Measurements from ENCODE around the gene GOLGA6L7. TPM values are rescaled to one million over a fixed set of nuclear protein-coding genes. Genes with fewer than 3 reads are reported as not detected.

The GOLGA6L7 gene
- total and polyA plus RNA-seq, 2 experiments from 2014 or later: not detected

DNA sequence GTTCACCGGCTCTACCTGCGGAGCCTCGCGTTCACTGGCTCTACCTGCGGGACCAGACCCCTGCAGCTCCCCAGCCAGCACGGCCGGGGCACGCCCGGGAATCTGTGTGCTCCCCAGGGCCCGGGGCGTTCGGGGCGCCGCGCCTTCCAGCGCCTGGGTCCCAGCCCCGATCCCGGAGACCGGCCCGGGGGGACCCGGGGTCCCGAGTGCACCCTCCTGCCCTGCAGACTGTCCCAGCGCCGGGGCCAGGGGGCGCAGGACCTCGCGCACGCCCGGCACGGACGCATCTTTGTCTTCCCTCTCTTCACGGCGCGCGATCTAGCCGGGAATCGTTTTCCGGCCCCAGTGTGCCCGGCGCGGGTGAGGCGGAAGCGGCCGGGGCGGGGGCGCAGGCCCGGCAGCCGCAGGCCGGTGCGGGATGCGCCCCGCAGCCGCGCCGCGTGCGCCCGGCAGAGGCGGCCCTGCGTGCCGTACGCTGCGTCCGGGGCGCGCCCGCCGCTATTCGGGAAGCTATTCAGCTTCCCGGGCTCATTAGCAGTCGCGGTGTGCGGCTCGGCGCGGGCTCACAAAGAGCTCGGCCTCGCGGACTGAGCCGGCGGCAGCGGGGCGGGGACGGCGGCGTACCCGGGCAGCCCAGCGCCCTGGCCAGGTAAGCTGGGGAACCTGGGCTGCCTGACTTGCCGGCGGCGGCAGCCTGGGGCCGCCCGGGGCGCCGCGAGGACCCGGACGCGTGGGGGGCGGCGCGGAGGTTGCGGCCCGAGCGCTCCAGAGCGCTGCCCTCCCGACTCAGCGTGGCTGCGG, 37.4 kb upstream of the GOLGA6L7 start, which contains the start of gene APBA2:
TSS of gene APBA2 (plus strand) at position 345 of the 801 bp plus-strand sequence. CDS start 167,911 bp downstream, outside the sequence.
- WGBS, 2 experiments (ENCODE audit: low coverage in 1 of 2, low lambda C conversion rate in 2 of 2, missing lambda C conversion rate in 2 of 2): 5 to 6% methylated on average over 52 to 89 of the region's 109 CpGs
- Histone ChIP-seq H2AFZ (peak within 1 kb of the TSS; percentile 62; the same call in 1 of the 2 replicates), H3K4me3 (peak within 1 kb of the TSS; percentile 52), H3F3A (ENCODE audit: insufficient read depth) (no peaks in the 10 kb centered on the region), H3K27ac (no peak within 1 kb of the TSS), H3K27me3 (replicated peaks; ENCODE audit: insufficient read depth) (peaks cover 18% of the 10 kb centered on the region), H3K4me1 (ENCODE audit: insufficient read depth) (no peaks in the 10 kb centered on the region), H3K36me3 (ENCODE audit: low read depth) (no peaks in the 10 kb centered on the region), H3K9ac (no peak within 1 kb of the TSS), H3K79me2 (ENCODE audit: insufficient read depth) (no peaks in the 10 kb centered on the region), H3K9me2 (ENCODE audit: insufficient read depth) (no peaks in the 10 kb centered on the region), H3K4me2 (ENCODE audit: unreplicated experiment) (no peak within 1 kb of the TSS), H3K9me3 (ENCODE audit: low read depth) (no peaks in the 10 kb centered on the region), H4K20me1 (ENCODE audit: insufficient read depth) (no peaks in the 10 kb centered on the region)
- DNase-seq: peak; percentile 52
- TF ChIP-seq EZH2 (IDR thresholded peaks at IDR 0.05; ENCODE audit: insufficient read depth, poor library complexity, severe bottlenecking) (peak; percentile 22), EZH2phosphoT487 (IDR thresholded peaks at IDR 0.05; ENCODE audit: insufficient read depth, low read depth) (no peak)
- in situ Hi-C loops (cut with MboI): no loop called here

DNA sequence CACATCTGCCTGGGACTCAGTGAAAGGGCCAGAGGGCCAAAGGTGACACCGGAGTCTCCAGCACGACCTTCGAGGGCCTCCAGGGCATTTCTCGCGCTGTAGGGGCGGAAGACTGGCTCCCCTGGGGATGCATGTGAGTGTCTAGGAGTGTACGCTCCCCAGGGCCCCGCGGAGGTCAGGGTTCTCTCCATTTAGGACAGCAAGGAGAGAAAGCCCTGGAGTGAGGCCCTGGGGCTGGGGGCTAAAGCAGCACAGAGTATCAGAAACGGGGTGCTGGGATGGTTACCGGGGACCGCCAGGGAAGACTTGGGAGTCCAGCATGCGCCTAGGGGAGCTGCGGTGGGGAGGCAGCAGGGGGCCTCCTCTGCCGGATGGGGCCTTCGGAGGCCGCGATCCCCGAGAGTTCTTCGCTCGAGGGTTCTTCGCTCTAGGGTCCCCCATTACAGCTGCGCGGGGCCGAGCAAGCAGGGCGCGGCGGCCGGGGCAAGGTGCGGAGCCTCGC, 36.7 kb upstream of the GOLGA6L7 start:
- no peak for DNase-seq
- Histone ChIP-seq H4K20me1 (ENCODE audit: insufficient read depth) (no peaks in the 10 kb centered on the region), H3K9me3 (ENCODE audit: low read depth) (no peaks in the 10 kb centered on the region), H3K36me3 (ENCODE audit: low read depth) (no peaks in the 10 kb centered on the region), H3K27ac (no peak overlapping the region), H3K4me1 (ENCODE audit: insufficient read depth) (no peaks in the 10 kb centered on the region), H2AFZ (0 out of 2 replicates have a peak overlapping the region, but pooled peaks have one; percentile 38), H3K4me3 (peak overlapping the region; percentile 52; the same call in 1 of the 2 replicates), H3K4me2 (ENCODE audit: unreplicated experiment) (no peak overlapping the region), H3F3A (ENCODE audit: insufficient read depth) (no peaks in the 10 kb centered on the region), H3K79me2 (ENCODE audit: insufficient read depth) (no peaks in the 10 kb centered on the region), H3K27me3 (replicated peaks; ENCODE audit: insufficient read depth) (peaks cover 18% of the 10 kb centered on the region), H3K9me2 (ENCODE audit: insufficient read depth) (no peaks in the 10 kb centered on the region), H3K9ac (no peak overlapping the region)
- TF ChIP-seq EZH2phosphoT487 (IDR thresholded peaks at IDR 0.05; ENCODE audit: insufficient read depth, low read depth): no peak
- TF ChIP-seq EZH2 (IDR thresholded peaks at IDR 0.05; ENCODE audit: insufficient read depth, poor library complexity, severe bottlenecking): no peak
- 41 to 49% methylated on average over 15 to 31 of the region's 31 CpGs for WGBS, 2 experiments (ENCODE audit: low coverage in 1 of 2, low lambda C conversion rate in 2 of 2, missing lambda C conversion rate in 2 of 2)
- in situ Hi-C loops (cut with MboI): no loop called here

GRCh38 chr15:28884151-28884940, 35.9 kb upstream of the GOLGA6L7 start:
- H3K27me3 ChIP-seq (replicated peaks; ENCODE audit: insufficient read depth): peaks cover 18% of the 10 kb centered on the region
- DNase-seq: no peak
- no peaks in the 10 kb centered on the region for H3K36me3 ChIP-seq (ENCODE audit: low read depth)
- TF ChIP-seq EZH2 (IDR thresholded peaks at IDR 0.05; ENCODE audit: insufficient read depth, poor library complexity, severe bottlenecking): no peak
- no peak for TF ChIP-seq EZH2phosphoT487 (IDR thresholded peaks at IDR 0.05; ENCODE audit: insufficient read depth, low read depth)
- WGBS, 2 experiments (ENCODE audit: low coverage in 1 of 2, low lambda C conversion rate in 2 of 2, missing lambda C conversion rate in 2 of 2): 54 to 58% methylated on average over 11 of the region's 11 CpGs
- H3F3A ChIP-seq (ENCODE audit: insufficient read depth): no peaks in the 10 kb centered on the region
- in situ Hi-C loops (cut with MboI): no loop called here
- no peaks in the 10 kb centered on the region for H4K20me1 ChIP-seq (ENCODE audit: insufficient read depth)
- H3K4me1 ChIP-seq (ENCODE audit: insufficient read depth): no peaks in the 10 kb centered on the region
- no peaks in the 10 kb centered on the region for H3K79me2 ChIP-seq (ENCODE audit: insufficient read depth)
- H3K4me3 ChIP-seq: no peak overlapping the region
- H3K27ac ChIP-seq: no peak overlapping the region
- H2AFZ ChIP-seq: no peak overlapping the region
- H3K9ac ChIP-seq: no peak overlapping the region
- H3K9me2 ChIP-seq (ENCODE audit: insufficient read depth): no peaks in the 10 kb centered on the region
- no peaks in the 10 kb centered on the region for H3K9me3 ChIP-seq (ENCODE audit: low read depth)
- H3K4me2 ChIP-seq (ENCODE audit: unreplicated experiment): no peak overlapping the region

DNA sequence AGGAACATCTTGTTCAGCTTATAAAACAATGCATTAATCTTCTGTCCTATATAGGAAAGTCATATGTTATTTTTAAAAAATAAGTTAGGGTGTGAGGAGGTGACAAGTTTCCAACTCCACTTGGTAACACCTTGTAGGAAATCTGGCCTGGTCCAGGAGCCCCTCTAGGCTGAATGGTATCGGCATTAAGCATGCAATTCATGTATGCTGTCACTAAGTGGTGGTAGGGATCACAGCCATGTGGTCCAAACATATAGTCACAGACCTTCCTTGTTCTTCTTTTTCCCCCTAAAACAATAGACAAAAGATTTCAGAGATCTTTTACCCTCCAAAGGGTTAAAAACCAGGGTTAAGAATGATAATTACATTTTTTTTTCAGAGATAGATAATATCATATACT, 33.2 kb upstream of the GOLGA6L7 start:
- Histone ChIP-seq H3F3A (ENCODE audit: insufficient read depth) (no peaks in the 10 kb centered on the region), H3K4me2 (ENCODE audit: unreplicated experiment) (no peak overlapping the region), H3K9me3 (ENCODE audit: low read depth) (no peaks in the 10 kb centered on the region), H3K27ac (no peak overlapping the region), H2AFZ (no peak overlapping the region), H3K9ac (no peak overlapping the region), H3K9me2 (ENCODE audit: insufficient read depth) (no peaks in the 10 kb centered on the region), H3K4me1 (ENCODE audit: insufficient read depth) (no peaks in the 10 kb centered on the region), H3K79me2 (ENCODE audit: insufficient read depth) (no peaks in the 10 kb centered on the region), H3K36me3 (ENCODE audit: low read depth) (no peaks in the 10 kb centered on the region), H4K20me1 (ENCODE audit: insufficient read depth) (no peaks in the 10 kb centered on the region), H3K4me3 (no peak overlapping the region), H3K27me3 (replicated peaks; ENCODE audit: insufficient read depth) (peaks cover 9% of the 10 kb centered on the region)
- 7 to 15% methylated on average over 1 of the region's 1 CpG for WGBS, 2 experiments (ENCODE audit: low coverage in 1 of 2, low lambda C conversion rate in 2 of 2, missing lambda C conversion rate in 2 of 2)
- TF ChIP-seq EZH2phosphoT487 (IDR thresholded peaks at IDR 0.05; ENCODE audit: insufficient read depth, low read depth): no peak
- TF ChIP-seq EZH2 (IDR thresholded peaks at IDR 0.05; ENCODE audit: insufficient read depth, poor library complexity, severe bottlenecking): no peak
- in situ Hi-C loops (cut with MboI): no loop called here
- DNase-seq: no peak

All from GM23248 (cell line).